Measurements from ENCODE around the gene ERFE.

DNA sequence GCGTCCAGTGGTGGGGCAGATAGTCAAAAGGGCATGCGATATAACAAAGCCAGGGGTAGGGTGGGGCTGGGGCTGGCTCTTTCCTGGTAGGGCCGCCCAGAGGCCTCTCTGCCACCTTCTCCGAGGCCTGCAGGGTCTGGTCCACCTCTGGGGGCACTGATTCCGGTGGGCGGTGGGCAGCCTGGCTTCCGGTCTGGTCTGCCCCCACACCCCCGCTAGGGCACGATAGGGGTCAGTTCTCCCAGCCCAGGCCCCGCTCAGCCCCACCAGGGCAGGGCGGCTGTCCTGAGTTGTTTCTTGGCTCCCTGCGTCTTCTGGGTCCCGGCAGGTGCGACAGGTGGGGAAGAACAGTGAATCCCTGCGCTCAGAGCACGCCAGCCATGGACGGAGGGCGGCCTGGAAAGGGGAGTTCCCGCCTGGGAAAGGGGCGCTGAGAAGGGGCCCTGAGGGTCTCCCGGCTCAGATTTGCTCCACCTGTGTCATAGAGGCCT lies 707 bp upstream of the ERFE start:
- no peak for TF ChIP-seq EZH2 (IDR thresholded peaks at IDR 0.05; ENCODE audit: insufficient read depth, poor library complexity, severe bottlenecking)
- TF ChIP-seq EZH2phosphoT487 (IDR thresholded peaks at IDR 0.05; ENCODE audit: insufficient read depth, low read depth): no peak
